GM10248 (cell line): ENCODE data around the gene DMAC1.

Experiments
- CTCF ChIA-PET: fragments of 300-600 bp; sonication (Branson Sonifier 250); formaldehyde crosslinking; extraction: SDS; loops from one replicate; lab custom pipeline; 2021; ENCODE audit warnings: antibody characterized with exemption; lab: Yijun Ruan, JAX
- POLR2A ChIA-PET: fragments of 350-650 bp; sonication (Branson Sonifier 250); formaldehyde crosslinking; extraction: SDS; loops from one replicate; lab custom pipeline; 2020; ENCODE audit warnings: antibody characterized with exemption; lab: Yijun Ruan, JAX
- DNase-seq: peaks from one replicate; pipeline ENCODE4 v3.0.0; 2012; ENCODE audit errors: extremely low spot score
- TF ChIP-seq, protein P1 (sequence below): IDR thresholded peaks from 2 replicates; pipeline ENCODE4 v1.5.1; 2012; ENCODE audit warnings: mild to moderate bottlenecking, low read depth; ENCODE audit errors: extremely low read depth, missing control alignments, control extremely low read depth

DMAC1 gene

DNA sequence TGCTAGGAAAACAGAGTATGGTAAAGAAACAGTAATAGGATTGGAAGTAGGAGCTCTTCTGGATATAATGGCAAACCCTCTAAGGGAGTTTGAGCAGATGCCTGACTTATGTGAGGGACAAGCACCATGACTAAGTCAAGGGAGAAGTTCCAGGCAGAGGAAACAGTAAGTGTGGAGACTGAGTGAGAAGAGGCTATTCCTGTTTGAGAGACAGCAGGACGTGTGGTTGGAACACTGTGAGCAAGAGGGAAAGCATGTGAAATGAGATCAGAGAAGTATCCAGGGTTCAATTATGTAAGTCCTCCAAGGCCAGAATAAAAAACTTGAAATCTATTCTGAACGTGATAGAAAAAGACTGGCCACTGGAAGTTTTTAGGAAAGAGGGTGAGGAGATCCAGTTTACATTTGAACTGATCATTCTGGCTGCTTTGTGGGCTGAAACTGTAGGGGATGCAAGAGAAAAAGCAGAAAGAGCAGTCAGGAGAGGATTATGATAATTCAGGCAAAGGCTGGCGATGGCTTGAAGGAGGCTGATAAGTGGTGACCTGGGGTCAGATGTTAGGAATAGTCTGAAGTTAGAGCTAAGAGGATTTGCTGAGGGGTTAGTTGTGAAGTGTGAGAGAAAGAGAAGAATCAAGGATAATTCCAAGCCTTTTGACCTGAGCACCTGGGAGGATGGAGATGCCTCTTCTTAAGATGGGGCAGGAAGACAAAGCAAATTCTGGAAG lies 19.2 kb downstream of the DMAC1 start:
- TF ChIP-seq, protein P1, sequence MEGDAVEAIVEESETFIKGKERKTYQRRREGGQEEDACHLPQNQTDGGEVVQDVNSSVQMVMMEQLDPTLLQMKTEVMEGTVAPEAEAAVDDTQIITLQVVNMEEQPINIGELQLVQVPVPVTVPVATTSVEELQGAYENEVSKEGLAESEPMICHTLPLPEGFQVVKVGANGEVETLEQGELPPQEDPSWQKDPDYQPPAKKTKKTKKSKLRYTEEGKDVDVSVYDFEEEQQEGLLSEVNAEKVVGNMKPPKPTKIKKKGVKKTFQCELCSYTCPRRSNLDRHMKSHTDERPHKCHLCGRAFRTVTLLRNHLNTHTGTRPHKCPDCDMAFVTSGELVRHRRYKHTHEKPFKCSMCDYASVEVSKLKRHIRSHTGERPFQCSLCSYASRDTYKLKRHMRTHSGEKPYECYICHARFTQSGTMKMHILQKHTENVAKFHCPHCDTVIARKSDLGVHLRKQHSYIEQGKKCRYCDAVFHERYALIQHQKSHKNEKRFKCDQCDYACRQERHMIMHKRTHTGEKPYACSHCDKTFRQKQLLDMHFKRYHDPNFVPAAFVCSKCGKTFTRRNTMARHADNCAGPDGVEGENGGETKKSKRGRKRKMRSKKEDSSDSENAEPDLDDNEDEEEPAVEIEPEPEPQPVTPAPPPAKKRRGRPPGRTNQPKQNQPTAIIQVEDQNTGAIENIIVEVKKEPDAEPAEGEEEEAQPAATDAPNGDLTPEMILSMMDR, result no peak
- DNase-seq, result no peak
- POLR2A ChIA-PET, result no interaction called here
- CTCF ChIA-PET, result interaction anchor here (1.3 kb wide), 1 partner anchor 21 kb away, joined by 3 read pairs; no protein-coding TSS in a partner anchor

DNA sequence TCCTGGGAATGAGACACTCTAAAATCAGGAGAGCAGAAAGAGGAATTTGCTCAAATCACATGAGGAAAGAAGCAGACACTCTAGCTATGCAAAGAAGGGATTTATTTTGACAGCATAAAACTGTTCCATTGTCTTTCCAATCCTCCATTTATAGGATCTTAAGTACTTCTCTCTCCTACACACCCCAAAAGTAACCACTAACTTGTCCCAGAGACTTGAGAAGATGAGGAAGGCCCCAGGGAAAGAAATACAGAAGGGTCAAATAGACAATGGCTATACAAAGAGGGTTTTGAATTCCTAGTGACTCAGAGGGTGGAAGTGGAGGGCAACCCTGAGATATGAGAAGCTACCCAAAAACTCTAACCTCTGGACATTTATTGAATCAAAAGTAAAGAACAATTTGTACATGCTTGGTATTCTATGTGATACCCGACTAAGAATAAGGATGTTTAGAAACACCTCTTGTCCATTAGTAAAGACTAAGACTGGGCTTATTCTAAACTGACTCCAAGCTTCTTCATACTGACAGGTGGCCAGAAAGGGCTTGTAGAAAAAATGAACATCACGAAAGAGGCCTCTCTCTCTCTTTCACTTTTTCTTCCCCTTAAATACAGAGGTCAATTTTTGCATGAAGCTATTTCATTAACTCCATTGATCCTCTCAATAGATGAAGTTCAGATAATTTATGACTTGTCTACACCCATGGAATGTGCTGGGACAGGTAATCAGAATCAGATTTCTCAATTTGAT lies 20.6 kb downstream of the DMAC1 start:
- CTCF ChIA-PET, result no interaction called here
- TF ChIP-seq, protein P1, result no peak

GRCh38 chr9:7777771-7778170 lies 21.8 kb downstream of the DMAC1 start:
- CTCF ChIA-PET, result interaction anchor here (0.9 kb wide), 1 partner anchor 10 kb away, joined by 3 read pairs; no protein-coding TSS in a partner anchor
- POLR2A ChIA-PET, result no interaction called here
- TF ChIP-seq, protein P1, result no peak
- DNase-seq, result no peak

More for the DNA sequence above, 20.6 kb downstream of the DMAC1 start:
- POLR2A ChIA-PET, result no interaction called here
- no peak for DNase-seq

GRCh38 chr9:7770111-7770510 lies 29.5 kb downstream of the DMAC1 start:
- TF ChIP-seq, protein P1, result no peak
- POLR2A ChIA-PET, result no interaction called here
- DNase-seq, result no peak
- CTCF ChIA-PET, result interaction anchor here (1.1 to 1.5 kb wide), 2 partner anchors 27 to 70 kb away, joined by 3 read pairs; no protein-coding TSS in a partner anchor

GRCh38 chr9:7762600-7762999 lies 37.0 kb downstream of the DMAC1 start:
- POLR2A ChIA-PET, result no interaction called here
- TF ChIP-seq, protein P1, result no peak
- CTCF ChIA-PET, result no interaction called here
- DNase-seq, result no peak

DNA sequence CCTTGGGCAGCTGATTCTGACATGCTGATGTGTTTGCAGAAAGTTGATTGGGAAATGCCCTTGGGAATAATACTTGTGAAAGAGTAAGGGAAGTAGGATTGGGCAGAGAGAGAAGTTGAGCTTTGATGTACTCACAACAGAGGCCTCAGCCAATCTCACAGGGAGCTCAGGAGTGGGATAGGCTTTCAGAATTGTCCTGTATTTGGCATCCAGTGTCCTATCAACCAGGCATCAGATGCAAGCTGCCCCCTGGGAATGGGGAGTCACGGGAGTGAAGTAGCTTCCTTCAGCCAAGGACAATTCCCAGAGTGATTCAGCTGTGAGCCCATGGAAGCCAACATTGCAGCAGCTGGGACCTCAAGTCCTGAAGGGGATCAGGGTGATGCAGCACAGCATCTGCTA lies 39.6 kb downstream of the DMAC1 start:
- POLR2A ChIA-PET, result no interaction called here
- CTCF ChIA-PET, result no interaction called here
- TF ChIP-seq, protein P1, result no peak
- DNase-seq, result no peak
